GM12801 (cell line): ENCODE data around the gene NRXN3.

Experiments
- CTCF ChIP-seq: IDR thresholded peaks from one replicate; pipeline ENCODE4 v1.5.1; 2011; ENCODE audit warnings: control low read depth; ENCODE audit not compliant: insufficient read length; ENCODE audit errors: extremely low read depth

NRXN3 gene

GRCh38 chr14:79342942-79343341 lies 1172.8 kb downstream of the NRXN3 start:
- no peak for TF ChIP-seq CTCF

DNA sequence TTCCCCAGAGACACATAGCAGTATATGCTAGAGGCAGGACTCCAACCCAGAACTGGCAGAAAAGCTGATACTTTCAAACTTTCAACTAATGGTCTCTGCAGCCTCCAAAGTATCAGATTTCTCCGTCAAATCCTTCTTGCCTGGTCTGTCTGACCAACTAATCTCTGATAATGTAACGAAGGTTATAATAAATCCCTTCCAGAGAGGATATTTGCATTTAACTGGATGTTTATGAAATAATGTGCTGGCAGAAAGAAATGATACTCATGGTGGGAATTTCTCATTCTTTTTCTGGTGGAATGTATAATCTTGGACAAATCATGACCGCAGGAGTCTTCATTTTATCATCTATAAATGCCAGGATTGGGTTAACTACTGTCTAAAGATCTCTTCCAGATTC lies 1180.8 kb downstream of the NRXN3 start:
- no peak for TF ChIP-seq CTCF

DNA sequence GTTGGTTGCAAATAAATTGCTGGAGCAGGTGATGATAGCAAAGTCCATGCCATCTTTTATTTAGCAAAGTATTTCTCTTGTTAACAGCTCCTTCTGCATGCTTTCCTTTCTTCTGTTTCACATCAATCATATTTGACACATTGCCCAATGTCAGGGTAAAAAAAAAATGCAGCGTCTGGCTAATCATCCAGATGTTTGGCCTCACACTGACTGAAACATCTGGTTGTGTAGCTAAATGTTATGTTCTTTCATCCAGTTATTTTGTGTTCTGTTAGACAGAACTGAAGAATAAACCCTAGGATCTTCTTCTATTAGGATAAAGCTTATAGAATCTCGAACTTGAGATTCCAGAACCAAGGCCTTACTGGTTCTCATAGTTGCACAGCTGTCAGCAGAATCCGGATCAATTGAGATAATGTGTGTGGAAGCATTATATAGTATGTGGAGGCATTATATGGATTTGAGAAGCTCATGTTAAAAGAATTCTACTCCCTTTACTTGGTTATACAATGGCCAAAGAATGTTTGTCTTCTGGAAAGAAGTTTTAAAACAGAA lies 1182.0 kb downstream of the NRXN3 start:
- no peak for TF ChIP-seq CTCF

DNA sequence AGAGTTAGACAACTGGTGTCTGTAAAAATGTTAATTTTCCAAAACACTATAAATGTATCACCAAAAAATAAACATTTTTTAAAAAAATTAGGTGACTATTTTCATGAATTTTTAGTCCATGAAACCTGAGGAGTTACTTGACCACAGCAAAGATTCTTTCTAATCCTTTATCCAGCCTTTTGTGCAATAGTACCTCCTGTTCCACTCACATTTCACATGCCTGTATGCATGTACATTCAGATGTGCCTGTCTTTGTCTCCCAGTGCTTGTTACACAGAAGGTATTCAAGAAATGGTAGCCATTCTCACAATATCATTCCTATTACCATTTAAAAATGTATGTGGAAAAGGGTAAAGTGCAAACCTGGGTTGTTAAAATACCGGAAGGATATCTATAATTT lies 1184.2 kb downstream of the NRXN3 start:
- TF ChIP-seq CTCF = no peak

DNA sequence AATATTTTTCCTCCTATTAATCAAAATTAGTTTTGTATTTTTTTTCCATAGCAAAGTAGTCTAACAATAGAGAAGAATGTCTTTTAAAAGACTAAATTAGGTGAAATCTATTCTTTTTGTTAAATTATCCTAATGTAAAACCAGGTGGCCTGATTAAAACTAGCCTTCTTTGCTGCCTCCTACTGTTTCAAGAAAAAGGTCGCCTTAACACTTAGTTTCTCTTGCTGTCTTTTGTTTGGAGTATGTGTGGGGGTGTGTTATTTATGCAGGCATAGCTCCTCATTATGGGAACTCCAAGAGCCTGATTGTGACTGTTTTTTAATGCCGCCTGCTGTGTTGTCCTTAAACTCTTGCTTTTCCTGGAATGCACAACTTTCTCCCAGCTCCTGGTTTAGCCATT lies 1185.9 kb downstream of the NRXN3 start:
- no peak for TF ChIP-seq CTCF

- no peak for TF ChIP-seq CTCF
Observed at GRCh38 chr14:79357307-79357706, 1187.1 kb downstream of the NRXN3 start.

- TF ChIP-seq CTCF = no peak
Observed at GRCh38 chr14:79363291-79363690, 1193.1 kb downstream of the NRXN3 start.
